Suprapubic skin (tissue), 4 donors: ENCODE data around the gene RPE.

Experiments used
- CTCF ChIP-seq, 2 donors: fragments of 200-600 bp in 1 of 2; fragments of 450-650 bp in 1 of 2; sonication (generic) in 1 of 2; IDR thresholded peaks; one replicate each; pipeline ENCODE4 v1.5.1; 2016 to 2019; ENCODE audit warnings: antibody characterized with exemption in 2 of 2, mild to moderate bottlenecking in 1 of 2, moderate library complexity in 1 of 2
- EP300 ChIP-seq: sonication (generic); formaldehyde crosslinking; IDR thresholded peaks from one replicate; pipeline ENCODE4 v1.6.1; 2017; ENCODE audit warnings: antibody characterized with exemption
- POLR2AphosphoS5 ChIP-seq, 3 donors: sonication (generic); formaldehyde crosslinking; IDR thresholded peaks; one replicate each; pipeline ENCODE4 v1.6.1; 2017; ENCODE audit warnings: antibody characterized with exemption in 3 of 3

GRCh38 chr2:210003359-210003758, 921 bp downstream of the RPE start:
- TF ChIP-seq CTCF (IDR thresholded peaks at IDR 0.05) (no peak), EP300 (no peak), POLR2AphosphoS5 (IDR thresholded peaks at IDR 0.05) (no peak)
